Glutamatergic neuron (in vitro differentiated cells): Measurements from ENCODE around the gene PIP5KL1. TPM values are rescaled to one million over a fixed set of nuclear protein-coding genes. Genes with fewer than 3 reads are reported as not detected.

ENCODE experiments used
- DNase-seq: peaks from one replicate; pipeline ENCODE4 v3.0.0; 2022
- H3K27ac Mint-ChIP-seq: one replicate; pipeline ENCODE4 v1.8.0; 2020; ENCODE audit warnings: mild to moderate bottlenecking, mixed read lengths, inconsistent platforms; ENCODE audit not compliant: unreplicated experiment
- H3K27me3 Mint-ChIP-seq: one replicate; pipeline ENCODE4 v1.8.0; 2020; ENCODE audit warnings: mild to moderate bottlenecking, moderate library complexity, mixed read lengths, inconsistent platforms; ENCODE audit not compliant: unreplicated experiment
- H3K36me3 Mint-ChIP-seq: one replicate; pipeline ENCODE4 v1.8.0; 2020; ENCODE audit warnings: mild to moderate bottlenecking, mixed read lengths, inconsistent platforms; ENCODE audit not compliant: unreplicated experiment
- H3K4me1 Mint-ChIP-seq: one replicate; pipeline ENCODE4 v1.8.0; 2020; ENCODE audit warnings: mild to moderate bottlenecking, low read depth, mixed read lengths, inconsistent platforms; ENCODE audit not compliant: unreplicated experiment
- H3K4me3 Mint-ChIP-seq: one replicate; pipeline ENCODE4 v1.8.0; 2020; ENCODE audit warnings: mild to moderate bottlenecking, mixed read lengths, inconsistent platforms; ENCODE audit not compliant: unreplicated experiment
- H3K9me3 Mint-ChIP-seq: one replicate; pipeline ENCODE4 v1.8.0; 2020; ENCODE audit warnings: mild to moderate bottlenecking, moderate library complexity, mixed read lengths, inconsistent platforms; ENCODE audit not compliant: unreplicated experiment
- CTCF ChIP-seq: fragments of 200-600 bp; sonication (generic); IDR thresholded peaks from one replicate; pipeline ENCODE4 v1.5.0; 2021; ENCODE audit not compliant: partially characterized antibody, unreplicated experiment
- total RNA-seq: library from RNA; stranded (reverse); fragmentation: NEBNext Ultra II Directional; extraction: Animal tissue kit (Norgen Biotek cat#: 25700); gene quantifications from one replicate; pipeline ENCODE4 v1.2.1, GENCODE V29; 2021; ENCODE audit not compliant: unreplicated experiment

Gene PIP5KL1
- total RNA-seq, 1 donor from 2014 or later: 11.9 TPM

DNA sequence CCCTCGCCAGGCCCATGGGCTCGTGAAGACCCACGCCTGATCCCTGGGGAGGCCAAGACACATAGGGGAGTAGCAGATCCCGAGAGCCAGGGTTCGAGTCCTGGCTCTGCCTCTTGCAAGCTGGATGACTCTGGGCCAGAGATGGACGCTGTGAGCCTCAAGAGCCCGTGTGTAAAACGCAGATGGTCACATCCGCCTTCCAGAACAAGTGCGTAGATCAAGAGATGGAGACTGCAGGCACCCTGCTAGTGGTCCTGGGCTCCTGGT, 22.0 kb downstream of the PIP5KL1 start:
- TF ChIP-seq CTCF: no peak
- Mint-ChIP-seq H3K4me3 (no peak overlapping the region), H3K9me3 (peaks cover 4% of the 10 kb centered on the region), H3K27me3 (peaks cover 5% of the 10 kb centered on the region), H3K4me1 (peaks cover 10% of the 10 kb centered on the region), H3K36me3 (no peaks in the 10 kb centered on the region), H3K27ac (no peak overlapping the region)
- no peak for DNase-seq

DNA sequence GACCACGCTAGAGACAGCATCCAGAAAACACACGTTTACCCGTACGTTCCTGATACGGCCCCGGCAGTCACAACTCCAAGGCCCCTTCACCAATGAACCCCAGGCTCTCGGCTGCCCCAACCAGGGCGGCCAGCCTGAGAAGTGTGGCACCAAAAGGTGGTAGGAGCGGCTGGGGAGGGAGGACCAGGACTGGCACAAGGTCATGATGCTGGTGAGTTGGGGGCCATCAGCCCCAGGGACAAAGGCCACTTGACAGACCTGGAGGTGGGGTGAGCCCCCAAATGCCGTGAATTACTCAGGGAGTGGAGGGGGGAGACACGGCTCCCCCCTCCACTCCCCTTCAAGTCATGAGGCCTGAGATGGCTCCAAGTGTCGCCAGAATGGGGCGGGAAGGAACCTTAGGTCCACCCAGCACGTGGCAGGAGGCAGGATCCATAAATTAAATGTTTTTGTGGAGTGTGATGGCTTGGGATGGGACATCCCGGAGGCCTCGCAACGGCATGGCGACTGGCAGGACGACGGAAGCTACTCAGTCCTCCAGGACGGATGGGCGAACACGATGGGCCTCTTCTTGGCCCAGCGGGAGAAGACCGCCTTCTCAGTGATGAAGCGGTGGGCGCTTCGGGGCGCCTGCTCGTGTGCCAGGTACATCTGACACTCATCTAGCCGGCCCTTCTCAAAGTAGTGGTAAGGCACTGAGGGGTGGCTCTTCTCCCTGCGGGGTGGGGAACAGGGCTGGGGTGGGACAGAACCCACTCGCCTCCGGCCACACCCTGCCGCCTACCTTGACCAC, 22.5 kb downstream of the PIP5KL1 start:
- H3K9me3 Mint-ChIP-seq: peaks cover 4% of the 10 kb centered on the region
- H3K27me3 Mint-ChIP-seq: peaks cover 5% of the 10 kb centered on the region
- no peak overlapping the region for H3K4me3 Mint-ChIP-seq
- no peak for TF ChIP-seq CTCF
- no peak for DNase-seq
- peaks cover 10% of the 10 kb centered on the region for H3K4me1 Mint-ChIP-seq
- H3K27ac Mint-ChIP-seq: no peak overlapping the region
- H3K36me3 Mint-ChIP-seq: no peaks in the 10 kb centered on the region

DNA sequence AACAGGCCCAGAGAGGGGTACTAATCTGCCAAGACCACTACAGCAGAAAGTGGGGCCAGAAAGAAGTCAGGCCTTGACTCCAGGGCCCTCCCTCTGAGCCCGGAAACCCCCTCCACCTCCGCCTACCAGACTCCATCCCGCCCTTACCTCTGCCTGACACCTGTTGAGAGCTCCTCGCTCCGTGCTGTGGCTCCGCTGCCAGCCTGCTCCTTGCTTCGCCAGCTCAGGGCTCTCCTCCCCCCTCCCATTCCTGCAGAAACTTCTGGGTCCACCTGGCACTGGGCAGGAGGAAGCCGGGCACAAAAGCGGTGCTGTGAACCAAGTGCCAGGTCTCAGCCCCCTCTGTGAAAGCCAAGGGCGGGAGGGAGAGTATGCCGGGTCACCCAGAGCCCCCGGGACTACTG, 24.8 kb downstream of the PIP5KL1 start:
- no peak overlapping the region for H3K27ac Mint-ChIP-seq

DNA sequence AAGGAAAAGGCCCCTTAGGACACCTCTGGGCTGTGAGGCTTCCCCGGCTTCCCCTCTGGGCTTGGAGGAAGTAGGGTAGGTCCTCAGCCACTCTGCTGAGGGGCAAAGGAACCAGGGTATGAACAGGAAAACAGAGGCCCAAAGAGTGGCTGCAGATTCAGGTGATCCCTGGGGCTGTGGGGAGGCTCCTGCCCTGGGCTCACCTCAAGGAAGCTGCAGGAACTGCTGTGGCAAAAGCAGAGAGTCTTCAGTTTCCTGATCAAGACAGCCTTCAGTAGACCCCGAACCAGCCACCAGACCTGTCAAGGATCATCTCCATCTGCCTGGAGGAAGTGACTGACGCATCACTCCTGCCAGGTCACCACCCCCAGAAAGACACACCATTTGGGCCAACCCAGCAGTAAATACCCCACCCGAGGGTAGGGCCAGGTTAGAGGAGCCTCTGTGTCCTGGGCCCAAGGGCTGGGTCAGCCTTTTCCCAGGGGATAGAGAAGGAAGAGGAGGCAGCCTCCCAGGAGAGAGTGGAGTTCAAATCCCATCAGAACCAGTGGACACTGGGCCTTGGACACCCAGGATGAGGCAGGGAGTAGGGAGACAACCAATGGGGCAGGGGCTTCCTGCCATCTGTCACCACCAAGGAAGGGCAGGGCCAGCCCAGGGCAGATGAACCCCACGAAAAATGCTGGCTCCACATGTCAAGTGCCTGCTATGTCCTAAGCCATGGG, 25.4 kb downstream of the PIP5KL1 start:
- peaks cover 3% of the 10 kb centered on the region for H3K9me3 Mint-ChIP-seq
- no peak for TF ChIP-seq CTCF
- peaks cover 3% of the 10 kb centered on the region for H3K4me1 Mint-ChIP-seq
- H3K27me3 Mint-ChIP-seq: no peaks in the 10 kb centered on the region
- DNase-seq: no peak
- H3K27ac Mint-ChIP-seq: no peak overlapping the region
- no peaks in the 10 kb centered on the region for H3K36me3 Mint-ChIP-seq
- H3K4me3 Mint-ChIP-seq: no peak overlapping the region

More for the DNA sequence above, 24.8 kb downstream of the PIP5KL1 start:
- H3K27me3 Mint-ChIP-seq: no peaks in the 10 kb centered on the region
- DNase-seq: no peak
- no peak for TF ChIP-seq CTCF
- H3K4me3 Mint-ChIP-seq: no peak overlapping the region
- no peaks in the 10 kb centered on the region for H3K36me3 Mint-ChIP-seq
- peaks cover 3% of the 10 kb centered on the region for H3K9me3 Mint-ChIP-seq
- peaks cover 5% of the 10 kb centered on the region for H3K4me1 Mint-ChIP-seq

- Mint-ChIP-seq H3K27me3 (no peaks in the 10 kb centered on the region), H3K27ac (no peak overlapping the region), H3K36me3 (no peaks in the 10 kb centered on the region), H3K9me3 (peaks cover 3% of the 10 kb centered on the region), H3K4me3 (no peak overlapping the region), H3K4me1 (peaks cover 3% of the 10 kb centered on the region)
- DNase-seq: no peak
- TF ChIP-seq CTCF: no peak
These were observed 26.0 kb downstream of the PIP5KL1 start for GRCh38 chr9:127904561-127905003.
